ENCODE measurements around the gene DRD2.

The DRD2 gene

DNA sequence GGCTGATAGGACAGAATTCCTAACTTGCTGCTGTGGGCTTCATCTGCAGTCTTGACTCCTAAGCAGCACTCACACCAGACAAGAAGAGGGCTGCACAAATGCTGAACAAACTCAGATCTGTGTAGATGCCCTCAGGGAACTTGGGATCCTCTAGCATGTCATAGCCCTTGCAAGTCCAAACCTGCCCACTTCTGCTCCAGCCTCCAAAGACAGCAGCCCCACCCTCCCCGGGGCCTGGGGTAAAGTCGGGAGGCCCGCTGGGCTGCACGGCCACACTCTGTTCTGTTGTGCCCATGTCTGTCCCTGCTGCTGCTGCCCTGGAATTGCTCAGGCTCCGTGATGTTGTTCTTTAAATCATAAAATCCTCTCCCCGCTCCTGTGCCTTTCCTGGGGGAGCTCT, 28.3 kb downstream of the DRD2 start:
- no peak overlapping the region for H3K27ac ChIP-seq (ENCODE audit: low read depth, low read length)
- peaks cover 45% of the 10 kb centered on the region; the same call in 1 of the 2 replicates for H3K27me3 ChIP-seq (ENCODE audit: insufficient read depth, low read length)
- H3K4me1 ChIP-seq (ENCODE audit: control insufficient read depth, insufficient read depth, low read length, unreplicated experiment) = no peaks in the 10 kb centered on the region
- no peak overlapping the region for H2AFZ ChIP-seq (ENCODE audit: low read length, unreplicated experiment)
- H3K4me3 ChIP-seq (ENCODE audit: low read depth, low read length) = no peak overlapping the region
- H3K36me3 ChIP-seq (ENCODE audit: insufficient read depth, low read length) = no peaks in the 10 kb centered on the region
- no peaks in the 10 kb centered on the region for H3K79me2 ChIP-seq (ENCODE audit: control insufficient read depth, insufficient read depth, low read length, unreplicated experiment)

GRCh38 chr11:113446112-113446511, 29.1 kb downstream of the DRD2 start:
- no peak overlapping the region for H3K4me3 ChIP-seq (ENCODE audit: low read depth, low read length)
- H3K79me2 ChIP-seq (ENCODE audit: control insufficient read depth, insufficient read depth, low read length, unreplicated experiment) = no peaks in the 10 kb centered on the region
- H3K27me3 ChIP-seq (ENCODE audit: insufficient read depth, low read length) = peaks cover 51% of the 10 kb centered on the region
- H2AFZ ChIP-seq (ENCODE audit: low read length, unreplicated experiment) = no peak overlapping the region
- H3K27ac ChIP-seq (ENCODE audit: low read depth, low read length) = no peak overlapping the region
- no peaks in the 10 kb centered on the region for H3K4me1 ChIP-seq (ENCODE audit: control insufficient read depth, insufficient read depth, low read length, unreplicated experiment)
- no peaks in the 10 kb centered on the region for H3K36me3 ChIP-seq (ENCODE audit: insufficient read depth, low read length)

GRCh38 chr11:113444502-113445123, 30.6 kb downstream of the DRD2 start:
- Histone ChIP-seq H3K79me2 (ENCODE audit: control insufficient read depth, insufficient read depth, low read length, unreplicated experiment) (no peaks in the 10 kb centered on the region), H3K4me1 (ENCODE audit: control insufficient read depth, insufficient read depth, low read length, unreplicated experiment) (no peaks in the 10 kb centered on the region), H3K27ac (ENCODE audit: low read depth, low read length) (no peak overlapping the region), H2AFZ (ENCODE audit: low read length, unreplicated experiment) (no peak overlapping the region), H3K4me3 (ENCODE audit: low read depth, low read length) (no peak overlapping the region), H3K27me3 (ENCODE audit: insufficient read depth, low read length) (peaks cover 54% of the 10 kb centered on the region), H3K36me3 (ENCODE audit: insufficient read depth, low read length) (no peaks in the 10 kb centered on the region)

DNA sequence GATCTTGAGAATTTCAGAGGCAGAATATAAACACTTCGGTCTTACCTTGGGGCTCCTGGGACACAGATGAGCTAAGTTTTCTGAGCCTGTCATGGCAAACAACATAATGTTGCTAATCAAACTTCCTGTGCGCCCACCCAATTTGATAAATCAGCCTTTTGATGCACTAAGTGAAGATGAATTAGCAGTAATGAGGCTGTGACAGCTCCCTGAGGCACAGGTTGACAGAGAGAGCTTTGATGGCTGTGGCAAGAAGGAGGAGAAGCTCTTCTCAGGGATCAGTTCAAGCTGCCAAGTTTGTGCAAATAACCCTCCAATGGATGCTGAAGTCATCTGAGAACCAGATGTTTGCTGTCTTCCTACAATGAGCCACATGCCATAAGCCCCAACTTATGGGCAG, 34.4 kb downstream of the DRD2 start:
- Histone ChIP-seq H3K79me2 (ENCODE audit: control insufficient read depth, insufficient read depth, low read length, unreplicated experiment) (no peaks in the 10 kb centered on the region), H3K27ac (ENCODE audit: low read depth, low read length) (no peak overlapping the region), H2AFZ (ENCODE audit: low read length, unreplicated experiment) (no peak overlapping the region), H3K36me3 (ENCODE audit: insufficient read depth, low read length) (no peaks in the 10 kb centered on the region), H3K4me1 (ENCODE audit: control insufficient read depth, insufficient read depth, low read length, unreplicated experiment) (no peaks in the 10 kb centered on the region), H3K4me3 (ENCODE audit: low read depth, low read length) (no peak overlapping the region), H3K27me3 (ENCODE audit: insufficient read depth, low read length) (peaks cover 35% of the 10 kb centered on the region)

GRCh38 chr11:113436672-113437252, 38.4 kb downstream of the DRD2 start:
- Histone ChIP-seq H3K27me3 (ENCODE audit: insufficient read depth, low read length) (peaks cover 22% of the 10 kb centered on the region), H3K79me2 (ENCODE audit: control insufficient read depth, insufficient read depth, low read length, unreplicated experiment) (no peaks in the 10 kb centered on the region), H3K4me1 (ENCODE audit: control insufficient read depth, insufficient read depth, low read length, unreplicated experiment) (no peaks in the 10 kb centered on the region), H3K4me3 (ENCODE audit: low read depth, low read length) (no peak overlapping the region), H3K27ac (ENCODE audit: low read depth, low read length) (no peak overlapping the region), H2AFZ (ENCODE audit: low read length, unreplicated experiment) (no peak overlapping the region), H3K36me3 (ENCODE audit: insufficient read depth, low read length) (no peaks in the 10 kb centered on the region)

DNA sequence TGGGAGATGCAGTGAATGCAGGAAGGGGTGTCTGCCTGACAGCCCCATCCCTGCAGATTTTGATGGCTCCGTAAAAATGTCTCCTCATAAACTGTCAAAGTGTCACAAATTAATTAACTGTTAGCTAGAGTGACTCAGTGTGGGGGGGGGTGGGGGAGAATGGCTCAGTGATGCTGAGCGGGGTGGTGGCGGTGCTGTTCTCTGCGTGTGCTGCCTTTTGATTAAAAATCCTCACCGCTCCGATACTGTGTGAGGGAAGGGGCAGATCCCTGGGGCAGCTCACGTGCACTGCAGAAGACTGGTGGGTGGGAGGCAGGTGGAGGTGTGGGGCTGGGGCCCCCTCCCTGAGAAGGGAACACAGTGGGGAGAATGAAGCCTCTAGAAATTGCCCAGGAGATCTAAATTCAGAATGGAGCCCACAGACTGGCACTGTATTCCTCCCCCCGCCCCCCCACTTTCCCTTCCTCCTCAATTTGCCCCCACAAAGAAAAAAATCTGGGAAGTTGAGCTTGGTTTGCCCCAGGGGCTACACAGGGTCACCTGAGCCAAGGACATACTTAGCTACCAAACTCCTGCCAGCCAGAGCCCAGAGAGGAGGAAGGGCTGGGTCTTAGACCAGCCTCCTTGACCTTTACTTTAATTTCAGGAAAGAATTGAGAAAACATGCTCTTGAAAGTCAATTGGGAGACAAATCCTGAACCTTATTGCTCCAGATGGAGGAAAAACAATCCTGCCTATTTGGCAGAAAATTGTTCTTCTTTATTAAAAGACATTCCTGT, 39.8 kb downstream of the DRD2 start:
- Histone ChIP-seq H3K36me3 (ENCODE audit: insufficient read depth, low read length) (no peaks in the 10 kb centered on the region), H3K27me3 (ENCODE audit: insufficient read depth, low read length) (peaks cover 15% of the 10 kb centered on the region), H2AFZ (ENCODE audit: low read length, unreplicated experiment) (no peak overlapping the region), H3K4me1 (ENCODE audit: control insufficient read depth, insufficient read depth, low read length, unreplicated experiment) (no peaks in the 10 kb centered on the region), H3K79me2 (ENCODE audit: control insufficient read depth, insufficient read depth, low read length, unreplicated experiment) (no peaks in the 10 kb centered on the region), H3K4me3 (ENCODE audit: low read depth, low read length) (no peak overlapping the region), H3K27ac (ENCODE audit: low read depth, low read length) (no peak overlapping the region)

DNA sequence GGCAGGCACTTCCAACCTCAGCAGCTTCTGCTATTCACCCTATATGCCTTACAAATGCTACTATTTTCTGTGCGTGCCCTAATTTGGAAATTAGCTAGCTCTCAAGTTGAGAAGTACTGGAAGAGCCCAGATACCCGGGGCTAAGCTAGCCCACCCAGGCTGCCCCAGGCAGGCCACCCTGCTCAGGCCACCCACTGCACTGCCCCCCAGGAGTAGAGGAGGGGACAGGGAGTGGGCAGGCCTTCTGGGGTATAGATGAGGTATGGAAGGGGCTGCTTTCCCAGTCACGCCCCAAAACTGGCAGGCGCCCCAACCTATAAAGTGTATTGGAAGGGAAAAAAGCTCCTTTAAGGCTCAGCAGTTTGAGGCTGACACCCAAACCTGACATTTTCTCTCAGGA, 43.5 kb downstream of the DRD2 start:
- H3K36me3 ChIP-seq (ENCODE audit: insufficient read depth, low read length) = no peaks in the 10 kb centered on the region
- no peak overlapping the region for H2AFZ ChIP-seq (ENCODE audit: low read length, unreplicated experiment)
- peaks cover 10% of the 10 kb centered on the region for H3K27me3 ChIP-seq (ENCODE audit: insufficient read depth, low read length)
- H3K79me2 ChIP-seq (ENCODE audit: control insufficient read depth, insufficient read depth, low read length, unreplicated experiment) = no peaks in the 10 kb centered on the region
- H3K27ac ChIP-seq (ENCODE audit: low read depth, low read length) = no peak overlapping the region
- H3K4me1 ChIP-seq (ENCODE audit: control insufficient read depth, insufficient read depth, low read length, unreplicated experiment) = no peaks in the 10 kb centered on the region
- no peak overlapping the region for H3K4me3 ChIP-seq (ENCODE audit: low read depth, low read length)

GRCh38 chr11:113426686-113427085, 48.5 kb downstream of the DRD2 start:
- Histone ChIP-seq H3K79me2 (ENCODE audit: control insufficient read depth, insufficient read depth, low read length, unreplicated experiment) (no peaks in the 10 kb centered on the region), H3K27ac (ENCODE audit: low read depth, low read length) (no peak overlapping the region), H3K27me3 (ENCODE audit: insufficient read depth, low read length) (peaks cover 4% of the 10 kb centered on the region; the same call in 1 of the 2 replicates), H3K36me3 (ENCODE audit: insufficient read depth, low read length) (no peaks in the 10 kb centered on the region), H3K4me3 (ENCODE audit: low read depth, low read length) (no peak overlapping the region), H2AFZ (ENCODE audit: low read length, unreplicated experiment) (no peak overlapping the region), H3K4me1 (ENCODE audit: control insufficient read depth, insufficient read depth, low read length, unreplicated experiment) (no peaks in the 10 kb centered on the region)

GRCh38 chr11:113420808-113421207, 54.4 kb downstream of the DRD2 start:
- Histone ChIP-seq H3K4me1 (ENCODE audit: control insufficient read depth, insufficient read depth, low read length, unreplicated experiment) (no peaks in the 10 kb centered on the region), H3K79me2 (ENCODE audit: control insufficient read depth, insufficient read depth, low read length, unreplicated experiment) (no peaks in the 10 kb centered on the region), H3K27me3 (ENCODE audit: insufficient read depth, low read length) (no peaks in the 10 kb centered on the region; the same call in 1 of the 2 replicates), H3K36me3 (ENCODE audit: insufficient read depth, low read length) (no peaks in the 10 kb centered on the region), H3K4me3 (ENCODE audit: low read depth, low read length) (no peak overlapping the region), H2AFZ (ENCODE audit: low read length, unreplicated experiment) (no peak overlapping the region), H3K27ac (ENCODE audit: low read depth, low read length) (no peak overlapping the region)

GRCh38 chr11:113419454-113420003, 55.7 kb downstream of the DRD2 start:
- Histone ChIP-seq H3K79me2 (ENCODE audit: control insufficient read depth, insufficient read depth, low read length, unreplicated experiment) (no peaks in the 10 kb centered on the region), H3K27ac (ENCODE audit: low read depth, low read length) (no peak overlapping the region), H2AFZ (ENCODE audit: low read length, unreplicated experiment) (no peak overlapping the region), H3K36me3 (ENCODE audit: insufficient read depth, low read length) (no peaks in the 10 kb centered on the region), H3K4me3 (ENCODE audit: low read depth, low read length) (no peak overlapping the region), H3K4me1 (ENCODE audit: control insufficient read depth, insufficient read depth, low read length, unreplicated experiment) (no peaks in the 10 kb centered on the region), H3K27me3 (ENCODE audit: insufficient read depth, low read length) (no peaks in the 10 kb centered on the region)

Measured in ACC112 (cell line).